OCI-LY7 (cell line): ENCODE results near the gene GTPBP6. TPM values are rescaled to one million over a fixed set of nuclear protein-coding genes. Genes with fewer than 3 reads are reported as not detected.

Source experiments
- BruUV-seq: library from RNA; stranded (reverse); fragments of 400-500 nt; replicated peaks from 2 replicates; lab custom pipeline; 2021; lab: Mats Ljungman, UMichigan
- CTCF ChIA-PET: fragments of 300-600 bp; sonication (Branson Sonifier 250); formaldehyde crosslinking; loops from one replicate; lab custom pipeline; 2022; ENCODE audit warnings: antibody characterized with exemption; ENCODE audit not compliant: unreplicated experiment; lab: Charles Lee
- POLR2A ChIA-PET: fragments of 300-600 bp; sonication (Branson Sonifier 250); formaldehyde crosslinking; loops from one replicate; lab custom pipeline; 2022; ENCODE audit warnings: antibody characterized with exemption; lab: Charles Lee
- DNase-seq: peaks from one replicate; pipeline ENCODE4 v3.0.0-alpha.2; 2015; ENCODE audit warnings: low spot score
- H2AFZ ChIP-seq: fragments of 200-600 bp; sonication (generic), shearing (Covaris generic); 2 replicates; pipeline ENCODE4 v1.6.1; 2014; ENCODE audit warnings: mild to moderate bottlenecking, antibody characterized with exemption, low read length, moderate library complexity
- H3K27ac ChIP-seq: fragments of 200-600 bp; sonication (generic); 2 replicates; pipeline ENCODE4 v1.5.1; 2014; ENCODE audit warnings: mixed run types, low read depth, mild to moderate bottlenecking, moderate library complexity, low read length, inconsistent platforms; ENCODE audit not compliant: poor library complexity, severe bottlenecking
- H3K36me3 ChIP-seq: fragments of 200-600 bp; sonication (generic); 2 replicates; pipeline ENCODE4 v1.6.1; 2014; ENCODE audit warnings: mild to moderate bottlenecking, antibody characterized with exemption, low read length, moderate library complexity, mixed read lengths; ENCODE audit not compliant: insufficient read depth
- H3K4me1 ChIP-seq: fragments of 200-600 bp; sonication (generic); 2 replicates; pipeline ENCODE4 v1.5.1; 2014; ENCODE audit warnings: mild to moderate bottlenecking, low read length; ENCODE audit not compliant: insufficient read depth, poor library complexity, severe bottlenecking
- H3K4me2 ChIP-seq: fragments of 200-600 bp; sonication (generic); 2 replicates; pipeline ENCODE4 v1.6.1; 2014; ENCODE audit warnings: mild to moderate bottlenecking, low read length
- H3K4me3 ChIP-seq: fragments of 200-600 bp; sonication (generic); 2 replicates; pipeline ENCODE4 v1.5.1; 2014; ENCODE audit warnings: mild to moderate bottlenecking, low read depth, low read length; ENCODE audit not compliant: poor library complexity, severe bottlenecking
- H3K79me2 ChIP-seq: fragments of 200-600 bp; sonication (generic); 2 replicates; pipeline ENCODE4 v1.6.1; 2016; ENCODE audit warnings: low read depth, mild to moderate bottlenecking, low read length, moderate library complexity, mixed read lengths; ENCODE audit not compliant: insufficient read depth
- H3K9me2 ChIP-seq: fragments of 200-600 bp; sonication (generic); 2 replicates; pipeline ENCODE4 v1.6.1; 2016; ENCODE audit warnings: mild to moderate bottlenecking, low read length, mixed read lengths; ENCODE audit not compliant: insufficient read depth
- H3K9me3 ChIP-seq: fragments of 200-600 bp; sonication (generic); 2 replicates; pipeline ENCODE4 v1.6.1; 2014; ENCODE audit warnings: mild to moderate bottlenecking, mixed run types, low read length, mixed read lengths
- H4K20me1 ChIP-seq: fragments of 200-600 bp; sonication (generic); 2 replicates; pipeline ENCODE4 v1.6.1; 2014; ENCODE audit warnings: mild to moderate bottlenecking, antibody characterized with exemption, low read length, moderate library complexity, mixed read lengths; ENCODE audit not compliant: insufficient read depth
- EZH2phosphoT487 ChIP-seq: fragments of 200-600 bp; sonication (generic); IDR thresholded peaks from 2 replicates; pipeline ENCODE4 v1.6.1; 2018; ENCODE audit warnings: low read depth, borderline replicate concordance, mild to moderate bottlenecking, mixed run types, antibody characterized with exemption, low read length, moderate library complexity, mixed read lengths
- intact Hi-C: fragments of 100-400 bp; cut with micrococcal nuclease; formaldehyde crosslinking; loops from one replicate; pipeline ENCODE4 v1.10.0; 2022; ENCODE audit not compliant: unreplicated experiment
- total RNA-seq, 2 experiments: library from RNA; depleted of rRNA in 1 of 2; stranded (reverse); fragments of >200 nt in 1 of 2; shearing (Covaris generic) in 1 of 2; gene quantifications; 2 replicates each; pipeline ENCODE4 v1.2.3, GENCODE V29; 2014 to 2022
- TF ChIP-seq, protein P1 (sequence below): fragments of 200-600 bp; sonication (generic); conservative IDR thresholded peaks from 2 replicates; pipeline ENCODE4 v1.5.1; 2014; ENCODE audit warnings: mild to moderate bottlenecking, antibody characterized with exemption, low read length, moderate library complexity, mixed read lengths

Gene GTPBP6
- total RNA-seq, 2 experiments from 2014 or later = 36.3 to 53.6 TPM

DNA sequence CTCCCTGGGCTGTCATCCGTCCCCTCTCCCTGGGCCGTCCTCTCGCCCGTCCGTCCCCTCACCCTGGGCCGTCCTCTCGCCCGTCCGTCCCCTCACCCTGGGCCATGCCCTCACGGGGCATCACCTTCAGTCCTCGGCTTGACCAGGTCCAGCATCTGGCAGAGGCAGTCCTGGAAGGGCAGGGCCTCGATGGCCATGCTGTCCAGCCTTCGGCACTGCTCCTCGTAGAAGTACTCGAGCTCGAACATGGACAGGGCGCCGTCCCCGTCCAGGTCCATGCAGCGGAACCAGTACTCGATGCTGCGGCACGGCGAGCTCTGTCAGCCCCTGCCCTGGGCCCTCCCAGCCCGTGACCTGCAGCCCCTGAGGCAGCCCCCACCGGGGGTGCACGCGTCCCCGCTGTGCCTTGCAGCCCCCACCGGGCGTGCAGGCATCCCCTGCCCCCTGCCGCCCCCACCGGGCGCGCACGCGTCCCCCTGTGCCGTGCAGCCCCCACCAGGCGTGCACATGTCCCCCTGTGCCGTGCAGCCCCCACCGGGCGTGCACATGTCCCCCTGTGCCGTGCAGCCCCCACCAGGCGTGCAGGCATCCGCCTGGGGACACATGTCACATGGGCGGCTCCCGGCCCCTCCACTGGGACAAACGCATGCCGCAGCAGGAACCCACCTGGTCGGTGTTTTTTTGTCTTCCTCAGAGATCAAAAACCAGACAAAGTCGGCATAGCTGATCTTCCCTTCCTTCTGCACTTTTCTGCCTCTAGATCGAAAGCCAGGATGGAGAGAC lies 22.2 kb upstream of the GTPBP6 start:
- no peak overlapping the region for H2AFZ ChIP-seq
- H3K79me2 ChIP-seq = no peaks in the 10 kb centered on the region
- no peaks in the 10 kb centered on the region for H3K9me3 ChIP-seq
- H3K27ac ChIP-seq = no peak overlapping the region
- no peaks in the 10 kb centered on the region for H3K9me2 ChIP-seq
- H3K36me3 ChIP-seq = peaks cover 70% of the 10 kb centered on the region
- ChIA-PET POLR2A (no interaction called here), CTCF (no interaction called here)
- intact Hi-C loops = no loop called here
- no peak for DNase-seq
- H4K20me1 ChIP-seq = no peaks in the 10 kb centered on the region
- TF ChIP-seq, protein P1, sequence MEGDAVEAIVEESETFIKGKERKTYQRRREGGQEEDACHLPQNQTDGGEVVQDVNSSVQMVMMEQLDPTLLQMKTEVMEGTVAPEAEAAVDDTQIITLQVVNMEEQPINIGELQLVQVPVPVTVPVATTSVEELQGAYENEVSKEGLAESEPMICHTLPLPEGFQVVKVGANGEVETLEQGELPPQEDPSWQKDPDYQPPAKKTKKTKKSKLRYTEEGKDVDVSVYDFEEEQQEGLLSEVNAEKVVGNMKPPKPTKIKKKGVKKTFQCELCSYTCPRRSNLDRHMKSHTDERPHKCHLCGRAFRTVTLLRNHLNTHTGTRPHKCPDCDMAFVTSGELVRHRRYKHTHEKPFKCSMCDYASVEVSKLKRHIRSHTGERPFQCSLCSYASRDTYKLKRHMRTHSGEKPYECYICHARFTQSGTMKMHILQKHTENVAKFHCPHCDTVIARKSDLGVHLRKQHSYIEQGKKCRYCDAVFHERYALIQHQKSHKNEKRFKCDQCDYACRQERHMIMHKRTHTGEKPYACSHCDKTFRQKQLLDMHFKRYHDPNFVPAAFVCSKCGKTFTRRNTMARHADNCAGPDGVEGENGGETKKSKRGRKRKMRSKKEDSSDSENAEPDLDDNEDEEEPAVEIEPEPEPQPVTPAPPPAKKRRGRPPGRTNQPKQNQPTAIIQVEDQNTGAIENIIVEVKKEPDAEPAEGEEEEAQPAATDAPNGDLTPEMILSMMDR = no peak
- no peak for TF ChIP-seq EZH2phosphoT487
- H3K4me1 ChIP-seq = no peaks in the 10 kb centered on the region
- no peak overlapping the region for H3K4me2 ChIP-seq
- no peak overlapping the region for H3K4me3 ChIP-seq
- no TSS peak for BruUV-seq

DNA sequence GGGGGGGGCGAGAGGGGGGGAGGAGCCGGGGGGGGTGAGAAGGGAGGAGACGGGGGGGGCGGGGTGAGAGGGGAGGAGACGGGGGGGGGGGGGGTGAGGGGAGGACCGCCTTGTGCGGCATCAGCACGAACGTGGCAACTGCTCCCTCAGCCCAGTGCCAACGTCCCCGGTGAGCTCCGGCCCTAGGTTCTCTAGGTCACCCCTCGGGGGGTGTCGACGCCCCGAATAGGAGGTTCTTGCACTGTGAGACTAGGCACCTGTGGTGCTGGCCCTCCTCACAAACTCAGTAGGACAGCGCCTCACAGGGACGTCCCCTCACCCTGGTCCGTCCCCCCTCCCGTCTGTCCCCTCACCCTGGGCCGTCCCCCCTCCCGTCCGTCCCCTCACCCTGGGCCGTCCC lies 21.5 kb upstream of the GTPBP6 start:
- no peaks in the 10 kb centered on the region for H3K9me2 ChIP-seq
- H3K27ac ChIP-seq = no peak overlapping the region
- ChIA-PET CTCF (no interaction called here), POLR2A (no interaction called here)
- H2AFZ ChIP-seq = no peak overlapping the region
- no peak for DNase-seq
- peaks cover 72% of the 10 kb centered on the region for H3K36me3 ChIP-seq
- intact Hi-C loops = no loop called here
- no peak overlapping the region for H3K4me2 ChIP-seq
- H3K4me1 ChIP-seq = no peaks in the 10 kb centered on the region
- TF ChIP-seq EZH2phosphoT487 = no peak
- TF ChIP-seq, protein P1 = no peak
- H3K9me3 ChIP-seq = no peaks in the 10 kb centered on the region
- no peaks in the 10 kb centered on the region for H3K79me2 ChIP-seq
- no peaks in the 10 kb centered on the region for H4K20me1 ChIP-seq
- no TSS peak for BruUV-seq
- H3K4me3 ChIP-seq = no peak overlapping the region

DNA sequence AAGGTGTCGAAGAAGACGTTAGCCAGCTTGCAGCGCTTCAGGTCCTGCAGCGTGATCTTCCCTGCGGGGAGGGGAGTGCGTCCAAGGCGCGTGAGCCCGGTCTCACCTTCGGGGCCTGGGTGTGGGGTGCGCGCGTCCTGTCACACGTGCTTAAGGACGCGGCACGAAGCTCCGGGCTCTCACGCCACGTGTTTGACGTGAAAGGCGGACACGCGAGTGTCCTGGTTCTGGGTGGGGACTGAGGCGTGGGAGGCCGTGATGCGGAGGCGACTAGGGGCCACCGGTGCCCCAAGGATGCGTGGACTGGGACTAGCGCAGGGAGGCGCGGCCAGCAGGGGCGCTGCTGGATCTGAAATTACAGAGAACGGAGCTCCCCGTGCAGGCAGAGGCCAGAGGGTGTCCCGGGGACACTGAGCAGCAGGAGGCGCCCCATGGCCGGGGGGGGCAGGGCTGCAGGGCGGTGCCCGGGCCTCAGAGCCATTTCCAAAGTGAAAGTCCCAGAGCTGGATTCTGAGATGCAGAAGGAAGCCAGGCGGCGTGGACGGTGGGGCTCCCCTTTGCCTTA lies 20.3 kb upstream of the GTPBP6 start:
- POLR2A ChIA-PET = no interaction called here
- CTCF ChIA-PET = no interaction called here
- no TSS peak for BruUV-seq

More for the DNA sequence above, 20.3 kb upstream of the GTPBP6 start:
- Histone ChIP-seq H3K9me2 (no peaks in the 10 kb centered on the region), H4K20me1 (no peaks in the 10 kb centered on the region), H3K4me2 (no peak overlapping the region), H2AFZ (no peak overlapping the region), H3K4me1 (no peaks in the 10 kb centered on the region), H3K27ac (no peak overlapping the region), H3K9me3 (no peaks in the 10 kb centered on the region), H3K79me2 (no peaks in the 10 kb centered on the region), H3K4me3 (no peak overlapping the region), H3K36me3 (peaks cover 72% of the 10 kb centered on the region)
- DNase-seq = no peak
- TF ChIP-seq, protein P1 = 0 out of 2 replicates have a peak, but pooled peaks have one; percentile 21
- TF ChIP-seq EZH2phosphoT487 = no peak
- intact Hi-C loops = no loop called here
